Activated gamma-delta T cell treated with anti-CD3 and anti-CD28 coated beads, Interleukin-2, amount 50 U/mL, for 16 hours (primary cell): ENCODE measurements around the gene ZNF324.
"Not testable (repeated sequence)": the region's sequence is repeated elsewhere in the genome, so short reads cannot be mapped to it uniquely, and the experiment has no call there.

Source experiments
- DNase-seq: peaks from one replicate; pipeline ENCODE4 v3.0.0-alpha.2; 2020; ENCODE audit warnings: low read depth

ZNF324 gene

GRCh38 chr19:58471736-58472135 lies 4.9 kb downstream of the ZNF324 start:
- DNase-seq = no peak

- DNase-seq = no peak
Observed at GRCh38 chr19:58473775-58474174, 6.9 kb downstream of the ZNF324 start.

- no peak for DNase-seq
Observed at GRCh38 chr19:58474291-58474996, 7.6 kb downstream of the ZNF324 start.

- DNase-seq = no peak
Observed at GRCh38 chr19:58474997-58475713, 8.3 kb downstream of the ZNF324 start.

GRCh38 chr19:58475714-58476497 lies 9.0 kb downstream of the ZNF324 start, which contains the start of gene ZNF446:
Gene ZNF446, plus strand, starts transcription at chr19:58476352. Its CDS starts 867 bp downstream, at chr19:58477219.
- DNase-seq = peak; percentile 91

- no peak for DNase-seq
Observed at GRCh38 chr19:58476498-58477015, 9.7 kb downstream of the ZNF324 start.

GRCh38 chr19:58477130-58477529 lies 10.2 kb downstream of the ZNF324 start:
- no peak for DNase-seq

GRCh38 chr19:58477871-58478270 lies 11.0 kb downstream of the ZNF324 start:
- no peak for DNase-seq

GRCh38 chr19:58479303-58479702 lies 12.4 kb downstream of the ZNF324 start:
- no peak for DNase-seq

GRCh38 chr19:58479736-58480480 lies 13.0 kb downstream of the ZNF324 start:
- no peak for DNase-seq

GRCh38 chr19:58480481-58480830 lies 13.6 kb downstream of the ZNF324 start:
- no peak for DNase-seq

GRCh38 chr19:58480831-58481230 lies 14.0 kb downstream of the ZNF324 start:
- DNase-seq = no peak

- no peak for DNase-seq
Observed at GRCh38 chr19:58482372-58482771, 15.5 kb downstream of the ZNF324 start.

- no peak for DNase-seq
Observed at GRCh38 chr19:58483776-58484175, 16.9 kb downstream of the ZNF324 start.

- not testable (repeated sequence) for DNase-seq
Observed at GRCh38 chr19:58484349-58484748, 17.5 kb downstream of the ZNF324 start.

GRCh38 chr19:58491393-58491792 lies 24.5 kb downstream of the ZNF324 start:
- DNase-seq = no peak

- no peak for DNase-seq
Observed at GRCh38 chr19:58492265-58492664, 25.4 kb downstream of the ZNF324 start.

- no peak for DNase-seq
Observed at GRCh38 chr19:58497634-58498170, 30.8 kb downstream of the ZNF324 start.

- DNase-seq = no peak
Observed at GRCh38 chr19:58498316-58499020, 31.6 kb downstream of the ZNF324 start.

- DNase-seq = peak; percentile 93
Observed at GRCh38 chr19:58499021-58499927, 32.4 kb downstream of the ZNF324 start.
